A673 (cell line): ENCODE measurements around the gene CDAN1. TPM values are rescaled to one million over a fixed set of nuclear protein-coding genes. Genes with fewer than 3 reads are reported as not detected.

Experiments used
- BruUV-seq: library from RNA; stranded (reverse); fragments of 400-500 nt; replicated peaks from 2 replicates; lab custom pipeline; 2021; lab: Mats Ljungman, UMichigan
- CTCF ChIA-PET: fragments of 300-600 bp; sonication (Branson Sonifier 250); formaldehyde crosslinking; loops from one replicate; lab custom pipeline; 2022; ENCODE audit warnings: antibody characterized with exemption; lab: Charles Lee
- POLR2A ChIA-PET: fragments of 300-600 bp; sonication (Branson Sonifier 250); formaldehyde crosslinking; loops from one replicate; lab custom pipeline; 2022; ENCODE audit warnings: antibody characterized with exemption; ENCODE audit not compliant: low non-redundant PET; lab: Charles Lee
- DNase-seq: peaks from one replicate; pipeline ENCODE4 v3.0.0-alpha.2; 2015; ENCODE audit warnings: low spot score
- H3K27ac ChIP-seq: fragments of 200-600 bp; sonication (generic); 2 replicates; pipeline ENCODE4 v1.5.1; 2016; ENCODE audit warnings: mixed run types, low read depth, mild to moderate bottlenecking, mixed read lengths, antibody characterized with exemption, low read length; ENCODE audit not compliant: poor library complexity, severe bottlenecking
- H3K27me3 ChIP-seq: fragments of 200-600 bp; sonication (generic); replicated peaks from 2 replicates; pipeline ENCODE4 v1.6.1; 2017; ENCODE audit warnings: mixed run types, low read depth, mild to moderate bottlenecking, mixed read lengths, antibody characterized with exemption, low read length; ENCODE audit not compliant: insufficient read depth, poor library complexity
- H3K36me3 ChIP-seq: fragments of 200-600 bp; sonication (generic); 2 replicates; pipeline ENCODE4 v1.6.1; 2016; ENCODE audit warnings: mixed run types, mild to moderate bottlenecking, mixed read lengths, antibody characterized with exemption, low read length; ENCODE audit not compliant: insufficient read depth, poor library complexity, severe bottlenecking
- H3K4me1 ChIP-seq: fragments of 200-600 bp; sonication (generic); 2 replicates; pipeline ENCODE4 v1.6.1; 2017; ENCODE audit warnings: mixed run types, mild to moderate bottlenecking, mixed read lengths, antibody characterized with exemption, low read length; ENCODE audit not compliant: insufficient read depth, poor library complexity, severe bottlenecking
- H3K4me3 ChIP-seq: fragments of 200-600 bp; sonication (generic); 2 replicates; pipeline ENCODE4 v1.5.1; 2016; ENCODE audit warnings: low read depth, mixed run types, mild to moderate bottlenecking, mixed read lengths, low read length; ENCODE audit not compliant: poor library complexity, severe bottlenecking
- H3K9me3 ChIP-seq: fragments of 200-600 bp; sonication (generic); 2 replicates; pipeline ENCODE4 v1.6.1; 2016; ENCODE audit warnings: mixed run types, low read depth, mild to moderate bottlenecking, mixed read lengths, antibody characterized with exemption, low read length; ENCODE audit not compliant: poor library complexity, severe bottlenecking
- CTCF ChIP-seq: fragments of 300-800, 200-600 bp; sonication (generic); conservative IDR thresholded peaks from 2 replicates; pipeline ENCODE4 v1.5.1; 2017; ENCODE audit warnings: low read depth, mild to moderate bottlenecking, antibody characterized with exemption, low read length, moderate library complexity, mixed read lengths
- EZH2 ChIP-seq: fragments of 200-600 bp; sonication (generic); IDR thresholded peaks from 2 replicates; pipeline ENCODE4 v1.6.1; 2017; ENCODE audit warnings: borderline replicate concordance, low read depth, mild to moderate bottlenecking, mixed read lengths, antibody characterized with exemption, low read length; ENCODE audit not compliant: poor library complexity, severe bottlenecking
- intact Hi-C: fragments of 100-400 bp; cut with micrococcal nuclease; formaldehyde crosslinking; loops from one replicate; pipeline ENCODE4 v1.10.0; 2022; ENCODE audit not compliant: unreplicated experiment
- total RNA-seq: library from RNA; stranded (reverse); gene quantifications from 2 replicates; pipeline ENCODE4 v1.2.3, GENCODE V29; 2021

The CDAN1 gene
- total RNA-seq, 1 experiment from 2014 or later, result 29.5 TPM

GRCh38 chr15:42692997-42693396, 43.9 kb downstream of the CDAN1 start:
- POLR2A ChIA-PET, result no interaction called here
- Histone ChIP-seq H3K4me1 (no peaks in the 10 kb centered on the region), H3K4me3 (no peak overlapping the region), H3K9me3 (no peaks in the 10 kb centered on the region), H3K27ac (no peak overlapping the region), H3K36me3 (no peaks in the 10 kb centered on the region), H3K27me3 (no peaks in the 10 kb centered on the region)
- BruUV-seq, result no TSS peak
- TF ChIP-seq CTCF (no peak), EZH2 (no peak)
- CTCF ChIA-PET, result no interaction called here
- intact Hi-C loops, result no loop called here
- DNase-seq, result no peak

GRCh38 chr15:42692536-42692935, 44.4 kb downstream of the CDAN1 start:
- H3K4me1 ChIP-seq, result no peaks in the 10 kb centered on the region
- POLR2A ChIA-PET, result no interaction called here
- H3K4me3 ChIP-seq, result no peak overlapping the region
- no peaks in the 10 kb centered on the region for H3K36me3 ChIP-seq
- no peak for TF ChIP-seq EZH2
- TF ChIP-seq CTCF, result no peak
- H3K27me3 ChIP-seq, result no peaks in the 10 kb centered on the region
- H3K27ac ChIP-seq, result no peak overlapping the region
- no peak for DNase-seq
- CTCF ChIA-PET, result no interaction called here
- intact Hi-C loops, result no loop called here
- H3K9me3 ChIP-seq, result no peaks in the 10 kb centered on the region
- no TSS peak for BruUV-seq

- DNase-seq, result no peak
- TF ChIP-seq CTCF (no peak), EZH2 (no peak)
- POLR2A ChIA-PET, result no interaction called here
- CTCF ChIA-PET, result no interaction called here
- Histone ChIP-seq H3K27ac (no peak overlapping the region), H3K4me3 (no peak overlapping the region), H3K4me1 (no peaks in the 10 kb centered on the region), H3K27me3 (no peaks in the 10 kb centered on the region), H3K9me3 (no peaks in the 10 kb centered on the region), H3K36me3 (no peaks in the 10 kb centered on the region)
- intact Hi-C loops, result no loop called here
- BruUV-seq, result no TSS peak
Measured at GRCh38 chr15:42691770-42692169, 45.2 kb downstream of the CDAN1 start.
